ENCODE results near the gene HLA-DPA1. TPM values are rescaled to one million over a fixed set of nuclear protein-coding genes. Genes with fewer than 3 reads are reported as not detected.
"Not testable (repeated sequence)": the region's sequence is repeated elsewhere in the genome, so short reads cannot be mapped to it uniquely, and the experiment has no call there.

Gene HLA-DPA1
- total RNA-seq, 1 experiment from 2014 or later: 2.5 TPM

GRCh38 chr6:33101121-33101737, 27.8 kb upstream of the HLA-DPA1 start:
- Histone ChIP-seq H3K9me3 (peaks cover 50% of the 10 kb centered on the region), H3K27me3 (peaks cover 15% of the 10 kb centered on the region)
- not testable (repeated sequence) for H3K36me3 ChIP-seq, H3K4me3 ChIP-seq, DNase-seq

DNA sequence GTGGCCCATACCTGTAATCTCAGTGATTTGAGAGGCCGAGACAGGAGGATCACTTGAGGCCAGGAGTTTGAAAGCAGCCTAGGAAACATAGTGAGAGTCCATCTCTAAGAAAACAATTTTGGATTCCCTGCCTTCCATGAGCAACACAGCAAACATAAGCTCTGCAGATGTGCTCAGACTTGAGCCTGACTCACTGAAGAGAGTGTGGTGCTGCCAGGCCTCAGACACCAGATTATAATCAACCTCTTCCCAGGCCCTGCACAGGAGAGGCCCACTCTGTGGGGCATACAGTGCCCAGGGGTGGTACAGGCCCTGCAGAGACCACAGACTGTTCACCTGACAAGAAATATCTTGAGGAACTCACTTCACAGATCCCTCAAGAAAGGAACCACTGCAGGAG, 22.2 kb upstream of the HLA-DPA1 start:
- Histone ChIP-seq H3K27me3 (peaks cover 16% of the 10 kb centered on the region), H3K36me3 (no peaks in the 10 kb centered on the region), H3K9me3 (peaks cover 31% of the 10 kb centered on the region), H3K4me3 (no peak overlapping the region)
- no peak for DNase-seq

- Histone ChIP-seq H3K4me3 (no peak overlapping the region), H3K9me3 (peaks cover 18% of the 10 kb centered on the region), H3K27me3 (peaks cover 14% of the 10 kb centered on the region), H3K36me3 (no peaks in the 10 kb centered on the region)
- DNase-seq: no peak
Measured at GRCh38 chr6:33093855-33094254, 20.4 kb upstream of the HLA-DPA1 start.

DNA sequence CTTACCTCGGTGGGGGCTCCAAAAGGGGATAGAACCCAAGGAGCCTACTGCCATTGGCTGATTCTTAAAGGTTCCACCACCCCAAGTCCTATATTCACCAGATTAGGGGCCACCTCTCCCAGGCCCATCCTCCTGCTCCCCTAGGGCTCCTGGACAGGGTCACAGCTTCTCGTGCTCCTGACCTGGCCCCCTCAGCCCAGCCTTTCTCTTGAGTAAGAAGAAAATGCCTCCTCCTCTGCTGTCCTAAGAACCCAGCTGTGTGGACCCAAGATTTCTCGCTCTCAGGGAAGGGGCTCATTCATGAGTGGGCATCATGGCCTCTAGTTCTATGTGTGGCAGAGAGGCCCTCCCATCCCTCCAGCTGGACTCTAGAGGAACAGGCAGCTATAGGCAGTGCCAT, 18.9 kb upstream of the HLA-DPA1 start:
- no peak for DNase-seq
- no peak overlapping the region for H3K4me3 ChIP-seq
- H3K36me3 ChIP-seq: no peaks in the 10 kb centered on the region
- peaks cover 3% of the 10 kb centered on the region for H3K9me3 ChIP-seq
- H3K27me3 ChIP-seq: 0 out of 2 replicates have a peak, but pooled peaks cover 5% of the 10 kb centered on the region

DNA sequence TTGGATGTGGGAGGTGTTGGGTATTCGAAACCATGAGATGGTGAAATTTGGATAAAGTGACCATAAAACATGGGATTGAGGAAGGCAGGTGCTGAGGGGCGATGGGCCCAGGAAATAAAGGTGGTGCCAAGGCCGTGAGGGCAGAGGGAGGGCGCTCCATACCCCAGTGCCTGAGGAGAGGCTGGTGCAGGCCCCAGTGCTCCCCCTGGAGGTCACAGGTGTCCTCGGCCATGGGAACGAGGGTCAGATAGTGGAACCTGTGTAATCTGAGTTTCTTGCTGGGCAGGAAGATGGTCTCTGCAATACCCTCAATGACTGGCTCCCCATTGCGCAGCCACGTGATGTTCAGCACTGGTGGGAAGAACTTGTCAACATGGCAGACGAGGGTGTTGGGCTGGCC, 18.5 kb upstream of the HLA-DPA1 start:
- H3K36me3 ChIP-seq: no peaks in the 10 kb centered on the region
- H3K27me3 ChIP-seq: 0 out of 2 replicates have a peak, but pooled peaks cover 5% of the 10 kb centered on the region
- peak; percentile 42 for DNase-seq
- H3K4me3 ChIP-seq: no peak overlapping the region
- H3K9me3 ChIP-seq: no peaks in the 10 kb centered on the region

DNA sequence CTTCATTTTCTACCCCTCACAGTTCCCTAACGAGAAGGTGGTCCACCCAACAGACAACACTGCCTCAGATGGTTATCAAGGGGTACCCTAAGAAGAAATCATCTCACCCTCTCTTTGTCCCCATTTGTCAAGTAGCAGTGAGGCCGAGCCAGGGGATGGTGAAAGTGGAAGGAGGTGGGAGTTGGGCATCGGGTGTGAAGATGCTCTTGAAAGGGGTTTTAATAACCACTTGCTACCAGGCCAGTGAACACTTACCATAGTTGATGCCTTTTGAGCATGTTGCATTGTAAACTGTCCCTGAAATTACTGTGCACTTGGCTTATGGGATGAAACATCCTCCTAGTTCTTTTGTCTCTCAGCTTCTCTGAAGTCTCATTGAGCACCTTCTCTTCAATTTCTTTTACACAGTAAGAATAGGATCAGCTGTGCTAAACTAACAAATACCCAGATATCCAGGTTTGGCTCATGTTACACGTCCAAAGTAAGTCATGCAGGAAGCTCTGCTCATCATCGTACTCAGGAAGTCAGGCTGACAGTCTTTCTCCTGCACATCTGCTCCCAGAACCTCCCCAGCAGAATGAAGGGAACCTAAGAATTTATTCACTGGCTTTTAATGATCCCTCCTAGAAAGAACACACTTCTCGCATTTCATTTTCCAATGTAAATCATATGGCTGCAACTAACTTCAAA, 15.6 kb upstream of the HLA-DPA1 start:
- no peaks in the 10 kb centered on the region for H3K36me3 ChIP-seq
- no peak for DNase-seq
- H3K4me3 ChIP-seq: no peak overlapping the region
- H3K27me3 ChIP-seq: 0 out of 2 replicates have a peak, but pooled peaks cover 5% of the 10 kb centered on the region
- no peaks in the 10 kb centered on the region for H3K9me3 ChIP-seq

DNA sequence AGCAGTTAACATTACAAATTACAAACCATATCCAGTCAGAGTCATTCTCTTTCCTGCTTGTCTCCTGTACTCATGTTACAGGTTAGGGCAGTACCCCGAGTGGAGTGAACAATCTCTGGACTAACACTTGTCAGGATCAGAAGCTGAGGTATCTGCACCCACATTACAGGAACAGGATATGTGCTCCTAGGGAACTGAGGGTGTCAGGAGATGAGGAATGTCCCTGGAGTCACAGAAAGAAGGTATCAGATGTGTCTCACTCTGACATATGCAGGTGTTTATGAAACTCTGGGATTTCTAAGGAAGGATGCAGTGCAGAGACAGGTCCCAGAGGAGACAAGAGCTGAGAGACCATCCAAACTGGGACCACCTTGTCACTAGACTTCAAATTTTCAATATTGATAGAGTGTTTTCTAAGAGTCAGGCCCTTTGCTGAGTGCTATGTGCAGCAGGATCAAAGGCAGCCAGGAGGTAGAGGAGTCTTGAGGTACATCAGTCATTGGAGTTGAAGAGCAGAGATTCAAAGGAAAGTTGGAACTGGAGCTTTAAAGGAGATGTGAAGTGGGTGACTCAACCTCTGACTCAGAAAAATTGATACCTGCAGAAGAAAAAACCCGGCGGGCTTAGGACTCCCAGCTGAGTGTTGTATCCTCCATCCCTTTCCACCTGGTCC, 14.9 kb upstream of the HLA-DPA1 start:
- no peaks in the 10 kb centered on the region for H3K9me3 ChIP-seq
- no peaks in the 10 kb centered on the region for H3K36me3 ChIP-seq
- no peak overlapping the region for H3K4me3 ChIP-seq
- DNase-seq: no peak
- 0 out of 2 replicates have a peak, but pooled peaks cover 5% of the 10 kb centered on the region for H3K27me3 ChIP-seq

DNA sequence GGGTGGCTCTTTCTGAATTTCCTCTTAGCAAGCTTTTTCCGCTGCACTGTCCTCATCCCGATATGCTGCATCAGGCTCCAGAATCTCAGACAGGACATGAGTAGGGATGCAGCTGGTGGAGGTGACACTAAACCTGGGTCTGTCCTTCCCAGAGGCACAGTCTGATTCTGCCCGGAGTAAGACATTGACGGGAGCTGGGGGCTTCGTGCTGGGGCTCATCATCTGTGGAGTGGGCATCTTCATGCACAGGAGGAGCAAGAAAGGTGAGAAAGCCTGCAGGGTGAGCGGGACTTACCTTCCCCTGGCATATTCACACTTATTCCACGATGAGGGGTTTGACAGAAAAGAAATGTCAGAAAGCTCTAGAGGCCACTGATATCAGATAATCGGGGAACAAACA, 12.2 kb upstream of the HLA-DPA1 start:
- Histone ChIP-seq H3K36me3 (no peaks in the 10 kb centered on the region), H3K27me3 (0 out of 2 replicates have a peak, but pooled peaks cover 1% of the 10 kb centered on the region), H3K9me3 (no peaks in the 10 kb centered on the region), H3K4me3 (no peak overlapping the region)
- no peak for DNase-seq

DNA sequence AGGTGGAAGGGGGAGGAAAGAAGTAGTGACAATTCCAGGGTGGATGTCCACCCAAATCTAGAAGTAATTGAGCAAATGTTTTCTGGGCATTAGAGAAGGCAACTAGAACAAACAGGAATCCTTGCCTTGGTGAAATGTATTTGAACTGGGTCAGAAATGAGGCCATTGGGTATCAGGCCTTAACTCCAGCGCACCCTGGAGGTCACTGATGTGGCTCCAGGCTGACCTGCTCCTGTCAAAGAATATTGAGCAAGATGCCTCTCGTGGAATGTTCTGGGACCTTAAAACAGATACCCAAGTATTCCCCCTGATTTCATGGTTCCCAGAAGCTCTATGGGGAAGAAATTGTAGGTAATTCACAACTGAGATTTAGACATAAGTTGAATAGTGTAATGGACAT, 9.3 kb upstream of the HLA-DPA1 start:
- H3K36me3 ChIP-seq: no peaks in the 10 kb centered on the region
- H3K4me3 ChIP-seq: no peak overlapping the region
- H3K9me3 ChIP-seq: no peaks in the 10 kb centered on the region
- 0 out of 2 replicates have a peak, but pooled peaks cover 6% of the 10 kb centered on the region for H3K27me3 ChIP-seq
- DNase-seq: peak; percentile 54

DNA sequence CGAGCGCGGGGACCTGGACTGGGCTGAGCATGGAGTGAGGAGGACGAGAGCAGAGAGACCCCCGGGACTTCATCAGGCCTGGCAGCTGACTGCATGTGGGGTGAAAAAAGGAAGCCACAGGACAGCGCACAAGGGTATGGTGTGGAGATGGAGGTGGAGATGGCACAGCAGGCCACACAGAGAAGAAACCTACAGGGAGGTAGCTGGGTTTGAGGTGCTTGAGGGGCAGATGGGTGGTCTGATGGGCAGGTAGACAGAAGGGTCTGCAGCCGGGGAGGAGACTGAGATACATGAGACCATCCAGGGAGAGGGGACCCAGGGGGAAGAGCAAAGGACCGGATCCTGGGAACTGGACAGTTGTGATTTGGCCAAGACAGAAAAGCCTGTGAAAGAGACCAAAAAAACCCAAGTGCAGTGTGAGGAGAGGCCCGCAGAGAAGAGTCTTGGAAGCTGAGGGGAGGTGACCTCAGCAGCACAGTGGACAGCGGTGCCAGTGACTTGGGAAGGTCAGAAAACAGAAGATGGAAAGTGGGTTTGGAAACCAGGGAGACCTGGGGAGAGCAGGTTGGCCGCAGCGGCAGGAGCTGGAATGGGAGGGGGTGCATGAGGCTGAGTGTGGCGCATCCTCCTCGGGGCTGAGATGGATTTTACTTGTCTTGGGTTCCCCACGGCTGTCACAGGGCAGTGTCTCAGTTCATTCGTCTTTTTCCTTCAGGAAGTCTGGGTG, 7.8 kb upstream of the HLA-DPA1 start:
- peak overlapping the region; percentile 19 for H3K4me3 ChIP-seq
- no peaks in the 10 kb centered on the region for H3K36me3 ChIP-seq
- no peak for DNase-seq
- no peaks in the 10 kb centered on the region for H3K9me3 ChIP-seq
- 0 out of 2 replicates have a peak, but pooled peaks cover 6% of the 10 kb centered on the region for H3K27me3 ChIP-seq

DNA sequence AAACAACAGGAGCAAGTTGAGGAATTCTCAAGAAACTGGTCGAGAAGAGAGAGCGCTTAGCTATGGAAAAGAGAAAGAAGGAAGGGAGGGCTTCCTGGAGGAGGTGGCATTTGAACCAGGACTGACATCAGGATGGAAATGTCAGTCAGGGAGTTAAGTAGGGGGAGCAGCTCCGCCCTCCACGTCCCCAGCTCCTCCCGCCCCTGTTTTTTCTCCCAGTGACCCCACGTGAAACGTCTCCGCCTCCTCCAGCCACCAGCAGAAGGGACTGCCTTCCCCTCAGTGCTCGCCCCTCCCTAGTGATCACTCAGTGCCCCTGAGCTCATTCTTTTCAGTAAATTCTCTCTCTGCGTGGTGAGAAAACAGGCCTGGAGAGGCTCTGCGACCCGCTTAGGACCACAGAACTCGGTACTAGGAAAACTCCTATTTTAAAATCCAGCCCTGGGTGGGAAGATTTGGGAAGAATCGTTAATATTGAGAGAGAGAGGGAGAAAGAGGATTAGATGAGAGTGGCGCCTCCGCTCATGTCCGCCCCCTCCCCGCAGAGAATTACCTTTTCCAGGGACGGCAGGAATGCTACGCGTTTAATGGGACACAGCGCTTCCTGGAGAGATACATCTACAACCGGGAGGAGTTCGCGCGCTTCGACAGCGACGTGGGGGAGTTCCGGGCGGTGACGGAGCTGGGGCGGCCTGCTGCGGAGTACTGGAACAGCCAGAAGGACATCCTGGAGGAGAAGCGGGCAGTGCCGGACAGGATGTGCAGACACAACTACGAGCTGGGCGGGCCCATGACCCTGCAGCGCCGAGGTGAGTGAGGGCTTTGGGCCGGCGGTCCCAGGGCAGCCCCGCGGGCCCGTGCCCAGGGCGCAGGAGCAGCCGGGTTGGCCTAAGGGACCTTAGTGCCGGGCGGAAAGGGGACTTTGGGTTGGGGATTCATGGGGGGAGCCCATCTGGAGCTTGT, 7.0 kb upstream of the HLA-DPA1 start:
- H3K4me3 ChIP-seq: peak overlapping the region; percentile 19
- peak; percentile 64 for DNase-seq
- no peaks in the 10 kb centered on the region for H3K9me3 ChIP-seq
- H3K27me3 ChIP-seq: 0 out of 2 replicates have a peak, but pooled peaks cover 6% of the 10 kb centered on the region
- H3K36me3 ChIP-seq: no peaks in the 10 kb centered on the region

GRCh38 chr6:33079580-33079979, 6.1 kb upstream of the HLA-DPA1 start:
- no peak overlapping the region for H3K4me3 ChIP-seq
- DNase-seq: no peak

GRCh38 chr6:33078919-33079521, 5.6 kb upstream of the HLA-DPA1 start:
- DNase-seq: no peak
- Histone ChIP-seq H3K36me3 (no peaks in the 10 kb centered on the region), H3K9me3 (no peaks in the 10 kb centered on the region), H3K27me3 (0 out of 2 replicates have a peak, but pooled peaks cover 7% of the 10 kb centered on the region), H3K4me3 (no peak overlapping the region)

More at GRCh38 chr6:33079580-33079979, 6.1 kb upstream of the HLA-DPA1 start:
- Histone ChIP-seq H3K36me3 (no peaks in the 10 kb centered on the region), H3K27me3 (0 out of 2 replicates have a peak, but pooled peaks cover 7% of the 10 kb centered on the region), H3K9me3 (no peaks in the 10 kb centered on the region)

DNA sequence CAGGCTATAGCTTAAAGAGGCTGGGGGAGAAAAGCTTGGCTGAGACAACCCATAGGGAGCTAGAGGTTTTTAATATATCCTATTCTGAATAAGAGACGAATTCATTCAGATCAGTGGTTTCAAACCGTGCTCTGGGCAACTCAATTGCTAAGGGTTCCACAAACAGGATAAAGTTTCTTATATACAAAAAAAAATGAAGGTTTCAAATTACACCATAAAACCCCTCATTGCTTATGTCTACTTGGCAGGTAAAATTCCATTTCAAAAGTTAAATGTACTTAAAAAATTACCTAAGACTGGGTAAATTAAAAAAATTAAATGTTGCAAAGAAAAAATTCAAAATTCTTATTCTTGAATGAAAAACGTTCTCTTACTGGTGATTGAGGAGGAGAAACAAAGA, 5.0 kb upstream of the HLA-DPA1 start:
- no peaks in the 10 kb centered on the region for H3K9me3 ChIP-seq
- 0 out of 2 replicates have a peak, but pooled peaks cover 7% of the 10 kb centered on the region for H3K27me3 ChIP-seq
- no peaks in the 10 kb centered on the region for H3K36me3 ChIP-seq
- DNase-seq: no peak
- H3K4me3 ChIP-seq: no peak overlapping the region

DNA sequence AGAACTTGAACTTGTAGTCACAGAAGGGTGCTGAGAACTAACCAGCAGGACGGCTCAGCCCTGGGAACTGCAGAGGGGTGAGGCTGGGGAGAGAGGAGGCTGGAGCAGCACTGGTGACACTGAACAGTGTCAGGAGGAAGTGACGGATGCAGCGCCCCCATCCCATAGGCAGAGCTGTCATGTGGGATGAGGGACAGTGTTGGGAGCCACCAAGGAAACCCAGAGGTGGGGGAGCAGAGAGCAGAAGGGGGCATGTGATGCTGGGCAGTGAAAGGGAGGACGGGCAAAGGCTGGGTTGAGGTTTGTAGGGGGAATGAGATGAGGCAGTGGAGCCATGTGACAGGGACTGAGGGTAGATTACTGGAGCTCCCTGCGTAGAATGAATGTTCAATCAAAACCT, 4.5 kb upstream of the HLA-DPA1 start:
- DNase-seq: no peak
- Histone ChIP-seq H3K36me3 (no peaks in the 10 kb centered on the region), H3K4me3 (no peak overlapping the region), H3K9me3 (no peaks in the 10 kb centered on the region), H3K27me3 (0 out of 2 replicates have a peak, but pooled peaks cover 7% of the 10 kb centered on the region)
